Measurements from ENCODE around the gene PPP1R27.

The PPP1R27 gene

DNA sequence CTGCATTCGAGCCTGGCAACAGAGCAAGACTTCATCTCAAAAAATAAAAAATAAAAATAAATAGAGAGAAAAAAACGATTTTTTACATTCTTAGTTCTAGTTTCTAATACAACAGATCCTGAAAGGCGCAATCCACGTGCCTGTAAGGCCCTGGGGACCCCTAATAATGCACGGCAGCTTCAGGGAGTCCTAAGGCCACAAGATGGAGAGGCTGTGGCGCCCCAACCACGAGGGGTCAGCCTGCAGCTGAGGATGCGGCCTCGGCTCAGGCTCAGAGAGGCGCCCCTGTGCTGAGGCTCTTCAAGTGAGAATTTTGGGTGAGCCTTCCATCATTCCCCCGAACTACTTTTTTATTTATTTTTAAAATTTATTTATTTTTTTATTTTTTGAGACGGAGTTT, 14.6 kb upstream of the PPP1R27 start:
- TF ChIP-seq ZNF274 (IDR thresholded peaks at IDR 0.05; ENCODE audit: low read depth, low read length), result no peak
- Histone ChIP-seq H3K4me3 (ENCODE audit: insufficient read length, low read depth) (no peak overlapping the region), H3K27me3 (ENCODE audit: insufficient read depth, insufficient read length) (no peaks in the 10 kb centered on the region), H3K9me3 (ENCODE audit: insufficient read depth, low read length) (no peaks in the 10 kb centered on the region), H3K36me3 (ENCODE audit: insufficient read depth, insufficient read length, low read length) (peaks cover 82% of the 10 kb centered on the region), H3K9ac (ENCODE audit: insufficient read length, low read depth) (no peak overlapping the region), H3K4me1 (ENCODE audit: insufficient read depth, insufficient read length) (peaks cover 5% of the 10 kb centered on the region)
- no peak for DNase-seq (ENCODE audit: low read depth, low spot score)

DNA sequence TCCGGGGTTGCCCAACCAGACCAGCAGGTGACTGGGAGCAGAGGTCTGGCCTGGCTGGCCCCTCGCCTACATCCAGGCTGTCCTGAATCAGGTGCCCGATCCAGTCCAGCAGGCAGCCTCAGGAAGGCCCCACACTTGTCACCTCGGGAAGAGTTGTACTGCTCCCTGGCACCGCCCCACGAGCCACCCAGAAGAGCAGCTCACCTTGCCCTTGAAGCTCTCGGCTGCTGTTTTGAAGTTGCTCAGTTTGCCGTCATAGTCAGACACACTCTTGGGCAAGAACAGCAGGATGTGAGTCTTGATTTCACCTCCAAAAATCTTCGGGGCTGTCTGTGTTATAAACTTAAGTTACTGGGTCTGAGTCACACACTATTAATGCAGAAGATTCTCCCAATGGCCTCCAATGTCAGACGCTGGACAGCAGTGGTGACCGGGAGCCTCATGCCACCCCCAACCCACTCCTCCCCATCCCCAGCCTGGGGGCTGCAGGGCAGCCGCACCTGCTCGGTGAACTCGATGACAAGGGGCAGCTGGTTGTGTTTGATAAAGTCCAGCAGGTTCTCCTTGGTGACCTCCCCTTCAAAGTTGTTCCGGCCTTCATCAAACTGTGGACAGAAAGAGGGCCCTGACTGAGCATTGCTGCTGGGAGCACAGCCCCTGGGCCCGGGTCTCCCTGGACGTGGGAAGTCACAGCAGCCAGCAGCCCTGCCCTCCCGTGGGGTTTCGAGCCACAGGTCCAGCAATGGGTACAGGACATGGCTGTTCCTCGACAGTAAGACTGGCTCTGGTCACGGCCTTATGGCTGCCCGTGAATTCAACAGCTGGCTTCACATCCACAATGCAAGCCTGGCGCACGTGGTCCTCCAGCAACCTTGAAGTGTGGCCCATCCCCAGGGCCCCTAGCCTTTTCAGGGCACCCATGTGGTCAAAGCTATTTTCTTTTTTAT, 12.2 kb upstream of the PPP1R27 start:
- Histone ChIP-seq H3K9ac (ENCODE audit: insufficient read length, low read depth) (no peak overlapping the region), H3K9me3 (ENCODE audit: insufficient read depth, low read length) (no peaks in the 10 kb centered on the region), H3K4me1 (ENCODE audit: insufficient read depth, insufficient read length) (peaks cover 7% of the 10 kb centered on the region), H3K27me3 (ENCODE audit: insufficient read depth, insufficient read length) (no peaks in the 10 kb centered on the region), H3K4me3 (ENCODE audit: insufficient read length, low read depth) (no peak overlapping the region), H3K36me3 (ENCODE audit: insufficient read depth, insufficient read length, low read length) (peaks cover 80% of the 10 kb centered on the region)
- no peak for DNase-seq (ENCODE audit: low read depth, low spot score)
- no peak for TF ChIP-seq SUZ12 (IDR thresholded peaks at IDR 0.05; ENCODE audit: extremely low read depth, insufficient read depth, insufficient read length)
- TF ChIP-seq ZNF274 (IDR thresholded peaks at IDR 0.05; ENCODE audit: low read depth, low read length), result no peak
- TF ChIP-seq YY1 (IDR thresholded peaks at IDR 0.05; ENCODE audit: insufficient read depth, insufficient read length), result no peak

DNA sequence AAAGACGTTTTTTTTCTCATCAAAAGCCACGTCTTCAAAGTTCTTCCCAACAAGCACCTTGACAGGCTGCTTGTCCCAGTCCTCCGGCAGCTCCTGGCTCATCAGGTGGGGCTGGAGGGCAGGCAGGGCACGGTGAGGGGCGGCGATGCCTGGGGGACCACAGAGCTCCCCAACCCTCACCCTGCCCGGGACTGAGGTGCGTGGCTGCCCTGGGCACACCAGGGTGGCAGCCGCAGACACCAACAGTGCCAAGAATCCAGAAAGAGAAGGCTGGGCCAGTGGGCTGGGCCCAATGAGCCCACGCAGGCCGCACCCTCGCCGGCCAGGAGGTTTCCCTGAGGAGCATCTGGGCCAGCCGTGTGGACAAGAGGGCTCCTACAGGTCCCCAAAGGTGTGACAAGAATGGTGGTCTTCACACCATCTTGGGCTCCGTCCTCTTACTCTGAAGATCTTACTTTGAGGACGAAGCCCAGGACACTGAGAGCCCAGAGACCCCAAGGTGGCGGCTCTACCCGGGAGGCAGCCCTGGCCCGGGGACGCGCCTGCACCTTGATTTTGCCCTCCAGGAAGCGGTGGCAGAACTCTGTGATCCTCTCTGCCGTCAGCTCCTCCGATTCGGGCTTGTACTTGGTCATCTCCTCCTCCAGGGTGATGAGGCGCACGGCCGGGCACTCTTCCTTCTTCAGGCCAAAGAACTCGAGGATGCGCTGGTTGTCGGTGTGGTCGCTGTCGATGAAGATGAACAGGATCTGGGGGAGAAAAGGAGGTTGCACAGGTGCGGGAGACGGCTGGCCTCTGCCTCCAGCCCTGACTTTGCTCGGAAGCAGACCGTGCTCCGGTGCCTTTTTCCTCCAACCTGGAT, 11.3 kb upstream of the PPP1R27 start:
- TF ChIP-seq YY1 (IDR thresholded peaks at IDR 0.05; ENCODE audit: insufficient read depth, insufficient read length) (no peak), SUZ12 (IDR thresholded peaks at IDR 0.05; ENCODE audit: extremely low read depth, insufficient read depth, insufficient read length) (no peak), ZNF274 (IDR thresholded peaks at IDR 0.05; ENCODE audit: low read depth, low read length) (no peak)
- peaks cover 11% of the 10 kb centered on the region for H3K4me1 ChIP-seq (ENCODE audit: insufficient read depth, insufficient read length)
- no peak for DNase-seq (ENCODE audit: low read depth, low spot score)
- no peaks in the 10 kb centered on the region for H3K9me3 ChIP-seq (ENCODE audit: insufficient read depth, low read length)
- H3K36me3 ChIP-seq (ENCODE audit: insufficient read depth, insufficient read length, low read length), result peaks cover 78% of the 10 kb centered on the region
- no peak overlapping the region for H3K9ac ChIP-seq (ENCODE audit: insufficient read length, low read depth)
- no peak overlapping the region for H3K4me3 ChIP-seq (ENCODE audit: insufficient read length, low read depth)
- H3K27me3 ChIP-seq (ENCODE audit: insufficient read depth, insufficient read length), result no peaks in the 10 kb centered on the region

DNA sequence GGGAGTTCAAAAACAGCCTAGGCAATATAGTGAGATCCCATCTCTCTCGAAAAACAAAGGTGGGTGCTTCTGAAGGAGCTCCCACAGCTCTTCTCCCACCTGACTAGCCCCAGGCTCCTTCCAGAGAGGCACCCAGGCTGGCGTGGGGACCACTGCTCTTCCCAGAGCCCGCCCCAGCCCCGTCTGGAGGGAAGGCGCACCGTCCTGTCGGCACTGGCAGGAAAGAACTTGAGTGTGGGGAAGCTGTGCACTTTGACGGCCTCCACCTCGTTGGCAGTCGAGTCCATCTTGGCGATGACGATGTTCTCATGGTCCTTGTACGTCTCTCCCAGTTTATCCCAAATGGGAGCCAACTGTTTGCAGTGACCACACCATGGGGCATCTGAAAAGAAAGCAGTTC, 10.5 kb upstream of the PPP1R27 start:
- no peak for TF ChIP-seq ZNF274 (IDR thresholded peaks at IDR 0.05; ENCODE audit: low read depth, low read length)
- no peak for TF ChIP-seq YY1 (IDR thresholded peaks at IDR 0.05; ENCODE audit: insufficient read depth, insufficient read length)
- TF ChIP-seq SUZ12 (IDR thresholded peaks at IDR 0.05; ENCODE audit: extremely low read depth, insufficient read depth, insufficient read length), result no peak
- DNase-seq (ENCODE audit: low read depth, low spot score), result no peak
- peaks cover 16% of the 10 kb centered on the region for H3K4me1 ChIP-seq (ENCODE audit: insufficient read depth, insufficient read length)
- H3K36me3 ChIP-seq (ENCODE audit: insufficient read depth, insufficient read length, low read length), result peaks cover 73% of the 10 kb centered on the region
- H3K9me3 ChIP-seq (ENCODE audit: insufficient read depth, low read length), result no peaks in the 10 kb centered on the region
- H3K27me3 ChIP-seq (ENCODE audit: insufficient read depth, insufficient read length), result no peaks in the 10 kb centered on the region
- no peak overlapping the region for H3K4me3 ChIP-seq (ENCODE audit: insufficient read length, low read depth)
- no peak overlapping the region for H3K9ac ChIP-seq (ENCODE audit: insufficient read length, low read depth)

DNA sequence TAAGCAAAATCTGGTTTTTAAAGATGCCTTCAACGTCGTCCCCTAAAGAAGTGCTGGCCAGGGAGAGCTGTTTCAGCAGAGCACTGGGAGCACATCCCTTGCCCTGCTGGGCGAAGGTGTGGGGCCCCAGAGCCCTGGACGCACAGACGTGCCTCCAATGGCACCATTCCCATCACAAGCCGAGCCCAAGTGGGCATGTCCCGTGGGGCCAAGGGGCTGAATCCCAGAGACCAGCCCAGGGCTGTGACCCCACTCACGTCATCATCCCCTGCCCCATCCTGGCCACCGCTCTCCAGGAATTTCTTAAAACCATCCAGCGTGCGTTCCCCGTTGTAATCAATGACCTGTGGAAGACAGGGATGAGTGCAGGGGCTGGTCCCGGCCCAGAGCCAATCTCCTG, 10.0 kb upstream of the PPP1R27 start:
- Histone ChIP-seq H3K9ac (ENCODE audit: insufficient read length, low read depth) (no peak overlapping the region), H3K4me3 (ENCODE audit: insufficient read length, low read depth) (no peak overlapping the region), H3K4me1 (ENCODE audit: insufficient read depth, insufficient read length) (peaks cover 18% of the 10 kb centered on the region), H3K27me3 (ENCODE audit: insufficient read depth, insufficient read length) (no peaks in the 10 kb centered on the region), H3K9me3 (ENCODE audit: insufficient read depth, low read length) (no peaks in the 10 kb centered on the region), H3K36me3 (ENCODE audit: insufficient read depth, insufficient read length, low read length) (peaks cover 70% of the 10 kb centered on the region)
- no peak for DNase-seq (ENCODE audit: low read depth, low spot score)
- TF ChIP-seq YY1 (IDR thresholded peaks at IDR 0.05; ENCODE audit: insufficient read depth, insufficient read length), result no peak
- no peak for TF ChIP-seq SUZ12 (IDR thresholded peaks at IDR 0.05; ENCODE audit: extremely low read depth, insufficient read depth, insufficient read length)
- no peak for TF ChIP-seq ZNF274 (IDR thresholded peaks at IDR 0.05; ENCODE audit: low read depth, low read length)

DNA sequence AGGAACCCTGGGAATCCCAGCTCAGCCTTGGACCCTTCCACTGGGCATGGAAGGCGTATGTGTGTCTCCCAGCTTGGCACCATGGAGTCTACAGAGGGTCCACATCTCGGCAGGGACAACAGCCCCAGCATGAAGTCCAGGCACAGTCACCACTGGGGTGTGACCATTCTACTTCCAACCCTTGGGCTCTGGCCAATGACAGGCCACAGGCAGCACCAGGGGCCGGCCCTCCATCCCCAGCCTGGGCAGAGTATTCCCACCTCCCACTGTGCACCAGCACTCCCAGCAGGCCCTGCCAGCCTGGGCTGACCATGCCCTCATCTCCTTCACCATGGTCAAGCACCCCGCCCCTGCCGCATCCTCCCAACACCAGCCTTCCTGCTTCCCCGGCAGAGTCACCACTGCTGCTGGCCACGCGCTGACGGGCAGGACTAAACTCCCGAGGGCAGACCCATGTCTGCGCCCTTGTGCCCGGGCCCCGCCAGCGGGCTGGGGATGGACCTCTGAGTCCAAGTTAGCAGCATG, 9.5 kb upstream of the PPP1R27 start:
- Histone ChIP-seq H3K36me3 (ENCODE audit: insufficient read depth, insufficient read length, low read length) (peaks cover 70% of the 10 kb centered on the region), H3K9ac (ENCODE audit: insufficient read length, low read depth) (no peak overlapping the region), H3K4me3 (ENCODE audit: insufficient read length, low read depth) (no peak overlapping the region), H3K9me3 (ENCODE audit: insufficient read depth, low read length) (no peaks in the 10 kb centered on the region), H3K27me3 (ENCODE audit: insufficient read depth, insufficient read length) (no peaks in the 10 kb centered on the region), H3K4me1 (ENCODE audit: insufficient read depth, insufficient read length) (peaks cover 19% of the 10 kb centered on the region)
- no peak for TF ChIP-seq YY1 (IDR thresholded peaks at IDR 0.05; ENCODE audit: insufficient read depth, insufficient read length)
- TF ChIP-seq SUZ12 (IDR thresholded peaks at IDR 0.05; ENCODE audit: extremely low read depth, insufficient read depth, insufficient read length), result no peak
- no peak for TF ChIP-seq ZNF274 (IDR thresholded peaks at IDR 0.05; ENCODE audit: low read depth, low read length)
- no peak for DNase-seq (ENCODE audit: low read depth, low spot score)

All from NT2/D1 (cell line).